ENCODE results near the gene TRANK1. TPM values are rescaled to one million over a fixed set of nuclear protein-coding genes. Genes with fewer than 3 reads are reported as not detected.

TRANK1 gene
- total and polyA plus RNA-seq, 2 of the 4 experiments (the other 2 are of a cell fraction), result 7.9 to 12.7 TPM

DNA sequence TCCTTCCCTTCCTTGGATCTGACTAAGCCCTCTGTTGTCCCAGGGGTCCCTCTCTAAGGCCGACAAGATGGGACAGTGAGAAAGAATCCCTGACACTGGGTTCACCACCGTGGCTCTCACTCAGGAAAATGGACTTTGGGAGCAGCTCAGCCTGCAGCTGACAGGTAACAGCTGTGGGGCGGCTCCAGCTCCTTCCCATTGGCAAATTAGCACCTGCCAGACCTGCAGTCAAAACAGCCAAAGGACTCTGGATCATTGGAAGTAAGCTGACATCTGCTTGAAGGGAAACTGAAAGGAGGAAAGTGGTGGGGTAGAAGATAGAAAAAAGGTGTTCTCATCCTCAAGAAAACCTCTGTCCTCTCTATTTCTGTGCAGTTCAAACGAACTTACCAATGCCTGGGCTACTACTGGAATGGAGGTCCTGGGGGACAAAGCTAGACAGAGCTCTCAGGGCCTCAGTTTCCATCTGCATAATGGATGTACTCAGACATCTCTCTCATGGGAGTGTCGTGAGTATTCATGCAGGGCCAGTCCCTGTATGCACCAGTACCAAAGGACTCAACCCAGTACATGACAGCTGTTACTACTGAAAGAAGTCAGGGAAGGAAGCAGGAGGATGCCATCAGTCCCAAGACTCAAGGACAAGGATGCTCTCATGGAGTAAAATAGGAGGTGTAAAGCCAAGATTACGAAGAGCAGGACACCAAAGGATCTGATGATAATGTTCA lies 126.9 kb downstream of the TRANK1 start:
- POLR2A ChIA-PET (ENCODE audit: unreplicated experiment), result no interaction called here
- Histone ChIP-seq H2AFZ (replicated peaks; ENCODE audit: low read length, poor library complexity) (no peak overlapping the region), H3K14ac (replicated peaks; ENCODE audit: low read depth, low read length) (no peak overlapping the region), H4K5ac (ENCODE audit: low read depth, low read length) (no peak overlapping the region), H2AK9ac (replicated peaks; ENCODE audit: low read depth, low read length, poor library complexity) (no peak overlapping the region), H3K23ac (ENCODE audit: low read depth, low read length) (no peak overlapping the region), H3K56ac (ENCODE audit: extremely low read depth, insufficient read depth, low read length) (no peak overlapping the region), H3K9ac (ENCODE audit: low read depth, low read length) (no peak overlapping the region), H3K4me2 (ENCODE audit: low read depth, low read length) (no peak overlapping the region), H4K8ac (ENCODE audit: low read depth in 2 of 2, low read length in 2 of 2) (no peak overlapping the region), H3K4ac (ENCODE audit: low read depth, low read length) (no peak overlapping the region), H3K27me3 (ENCODE audit: control insufficient read depth, insufficient read depth, low read length) (peaks cover 19% of the 10 kb centered on the region; the same call in 1 of the 2 replicates), H3K9me3 (ENCODE audit: control insufficient read depth, insufficient read depth, low read length) (no peaks in the 10 kb centered on the region), H3K18ac (ENCODE audit: low read depth, low read length) (no peak overlapping the region), H2AK5ac (ENCODE audit: low read depth, low read length) (no peak overlapping the region), H3K4me1 (ENCODE audit: control insufficient read depth, insufficient read depth, low read length) (no peaks in the 10 kb centered on the region), H4K20me1 (ENCODE audit: insufficient read depth, low read length) (no peaks in the 10 kb centered on the region), H3K4me3 (ENCODE audit: insufficient read depth, low read depth, low read length) (no peak overlapping the region), H3K79me1 (ENCODE audit: low read depth in 1 of 2, low read length in 2 of 2) (no peaks in the 10 kb centered on the region), H3K27ac (ENCODE audit: insufficient read depth, low read length) (no peak overlapping the region), H3K36me3 (ENCODE audit: control insufficient read depth, insufficient read depth, low read length) (no peaks in the 10 kb centered on the region), H4K91ac (ENCODE audit: insufficient read depth, low read depth, low read length) (no peak overlapping the region), H2BK120ac (ENCODE audit: low read depth, low read length) (no peak overlapping the region), H2BK5ac (ENCODE audit: low read depth, low read length, poor library complexity, severe bottlenecking) (no peak overlapping the region), H2BK20ac (ENCODE audit: low read depth, low read length) (no peak overlapping the region), H3K9me1 (ENCODE audit: insufficient read depth, low read length) (no peaks in the 10 kb centered on the region), H2BK15ac (ENCODE audit: low read depth, low read length) (no peak overlapping the region)
- WGBS, 2 experiments (ENCODE audit: extremely low coverage in 2 of 2, insufficient read length in 1 of 2), result no CpG with 5 or more reads among the region's 6 CpGs
- no peak for TF ChIP-seq CEBPB (IDR thresholded peaks at IDR 0.05; ENCODE audit: low read depth, low read length)
- TF ChIP-seq POLR2A (IDR thresholded peaks at IDR 0.05; ENCODE audit: low read depth, low read length), result no peak
- dilution Hi-C loops (cut with HindIII; ENCODE audit: low sequenced_read_pairs, unreplicated experiment), result no loop called here
- ATAC-seq (ENCODE audit: low read depth), result no peak
- CTCF ChIA-PET, result no interaction called here
- intact Hi-C loops (cut with micrococcal nuclease), result no loop called here
- in situ Hi-C loops (cut with MboI; ENCODE audit: low sequenced_read_pairs), result no loop called here
- BruUV-seq (replicated peaks), result no TSS peak
- no peak for DNase-seq

Measured in IMR-90 (cell line).